HepG2 (cell line): ENCODE measurements around the gene C20orf96. TPM values are rescaled to one million over a fixed set of nuclear protein-coding genes. Genes with fewer than 3 reads are reported as not detected.
A peak's percentile ranks its signal among the peaks of the same experiment; 100 is the strongest.

ENCODE experiments used
- DR1 ChIP-seq: sonication (generic); formaldehyde crosslinking; IDR thresholded peaks from 2 replicates; pipeline ENCODE4 v1.8.0; 2021; ENCODE audit warnings: mild to moderate bottlenecking, missing genetic modification reagents, inconsistent platforms
- HMG20B ChIP-seq: conservative IDR thresholded peaks from 2 replicates; pipeline ENCODE4 v1.6.1; 2016; ENCODE audit warnings: missing genetic modification reagents, missing compliant biosample characterization
- IRF2 ChIP-seq: IDR thresholded peaks from 2 replicates; pipeline ENCODE4 v1.6.1; 2018; ENCODE audit warnings: missing genetic modification reagents, missing compliant biosample characterization
- SIX4 ChIP-seq: sonication (generic); formaldehyde crosslinking; IDR thresholded peaks from 2 replicates; pipeline ENCODE4 v1.4.0; 2020; ENCODE audit warnings: missing genetic modification reagents
- SKI ChIP-seq: fragments of 450-650 bp; IDR thresholded peaks from one replicate; pipeline ENCODE4 v1.6.1; 2018; ENCODE audit warnings: mild to moderate bottlenecking; ENCODE audit not compliant: partially characterized antibody
- ZBTB8A ChIP-seq: sonication (generic); formaldehyde crosslinking; IDR thresholded peaks from 2 replicates; pipeline ENCODE4 v1.4.0; 2020; ENCODE audit warnings: mild to moderate bottlenecking, low read depth, missing genetic modification reagents, borderline replicate concordance
- ZEB1 ChIP-seq: IDR thresholded peaks from 2 replicates; pipeline ENCODE4 v1.6.1; 2012; ENCODE audit warnings: mild to moderate bottlenecking, low read depth, inconsistent platforms; ENCODE audit not compliant: insufficient replicate concordance
- ZNF251 ChIP-seq: sonication (generic); formaldehyde crosslinking; IDR thresholded peaks from 2 replicates; pipeline ENCODE4 v1.9.0; 2021; ENCODE audit warnings: mild to moderate bottlenecking, missing genetic modification reagents
- ZNF382 ChIP-seq: sonication (generic); formaldehyde crosslinking; IDR thresholded peaks from 2 replicates; pipeline ENCODE4 v1.5.0; 2020; ENCODE audit warnings: missing genetic modification reagents, mild to moderate bottlenecking, borderline replicate concordance
- ZNF510 ChIP-seq: sonication (generic); formaldehyde crosslinking; IDR thresholded peaks from 2 replicates; pipeline ENCODE4 v1.4.0; 2020; ENCODE audit warnings: low read depth, mild to moderate bottlenecking, missing genetic modification reagents
- ZNF549 ChIP-seq: sonication (generic); formaldehyde crosslinking; IDR thresholded peaks from 2 replicates; pipeline ENCODE4 v1.5.0; 2020; ENCODE audit warnings: missing genetic modification reagents
- ZNF577 ChIP-seq: sonication (generic); formaldehyde crosslinking; IDR thresholded peaks from 2 replicates; pipeline ENCODE4 v1.4.0; 2020; ENCODE audit warnings: mild to moderate bottlenecking, low read depth, missing genetic modification reagents, borderline replicate concordance
- ZNF589 ChIP-seq: sonication (generic); formaldehyde crosslinking; conservative IDR thresholded peaks from 2 replicates; pipeline ENCODE4 v1.8.0; 2022; ENCODE audit warnings: mild to moderate bottlenecking, moderate library complexity, missing genetic modification reagents
- ZNF749 ChIP-seq: sonication (generic); formaldehyde crosslinking; IDR thresholded peaks from 2 replicates; pipeline ENCODE4 v1.8.0; 2022; ENCODE audit warnings: mild to moderate bottlenecking, missing genetic modification reagents, moderate library complexity, borderline replicate concordance
- polyA plus RNA-seq, 8 experiments: library from polyadenylated mRNA; depleted of rRNA in 3 of 8; stranded (reverse) in 7 of 8; unstranded in 1 of 8; fragments of >200 nt; fragmentation: Illumina TruSeq in 4 of 8; extraction: Trizol in 4 of 8; gene quantifications; 2 replicates each; pipeline versions ENCODE4 v1.2.1 to v1.2.3, GENCODE V29; 2011 to 2016; ENCODE audit warnings: low read depth in 4 of 8, missing spikeins in 1 of 8, mixed read lengths in 1 of 8; ENCODE audit not compliant: insufficient read depth in 1 of 8
- total RNA-seq, 5 experiments: library from RNA; depleted of rRNA; stranded (reverse); fragments of >200 nt; fragmentation: Illumina TruSeq; extraction: Trizol; gene quantifications; 2 replicates each; pipeline ENCODE4 v1.2.3, GENCODE V29; 2016; ENCODE audit warnings: low read depth in 1 of 5
- TF ChIP-seq, protein P1 (sequence below): sonication (generic); formaldehyde crosslinking; IDR thresholded peaks from 2 replicates; pipeline ENCODE4 v1.4.0; 2020; ENCODE audit warnings: missing genetic modification reagents
- TF ChIP-seq, protein P2 (sequence below): sonication (generic); formaldehyde crosslinking; conservative IDR thresholded peaks from 2 replicates; pipeline ENCODE4 v1.8.0; 2022; ENCODE audit warnings: missing genetic modification reagents
- TF ChIP-seq, protein P3 (sequence below): sonication (generic); formaldehyde crosslinking; IDR thresholded peaks from 2 replicates; pipeline ENCODE4 v1.8.0; 2022; ENCODE audit warnings: missing genetic modification reagents, mild to moderate bottlenecking, moderate library complexity, borderline replicate concordance
- TF ChIP-seq, protein P4 (sequence below): sonication (generic); formaldehyde crosslinking; conservative IDR thresholded peaks from 2 replicates; pipeline ENCODE4 v1.8.0; 2022; ENCODE audit warnings: mild to moderate bottlenecking, moderate library complexity, missing genetic modification reagents
- TF ChIP-seq, protein P5 (sequence below): sonication (generic); formaldehyde crosslinking; IDR thresholded peaks from 2 replicates; pipeline ENCODE4 v1.5.0; 2020; ENCODE audit warnings: missing genetic modification reagents

Gene C20orf96
- total and polyA plus RNA-seq, 2 of the 13 experiments (the other 11 are each of a cell fraction or from before 2014, with no cell fraction given): 3.8 to 20.6 TPM

DNA sequence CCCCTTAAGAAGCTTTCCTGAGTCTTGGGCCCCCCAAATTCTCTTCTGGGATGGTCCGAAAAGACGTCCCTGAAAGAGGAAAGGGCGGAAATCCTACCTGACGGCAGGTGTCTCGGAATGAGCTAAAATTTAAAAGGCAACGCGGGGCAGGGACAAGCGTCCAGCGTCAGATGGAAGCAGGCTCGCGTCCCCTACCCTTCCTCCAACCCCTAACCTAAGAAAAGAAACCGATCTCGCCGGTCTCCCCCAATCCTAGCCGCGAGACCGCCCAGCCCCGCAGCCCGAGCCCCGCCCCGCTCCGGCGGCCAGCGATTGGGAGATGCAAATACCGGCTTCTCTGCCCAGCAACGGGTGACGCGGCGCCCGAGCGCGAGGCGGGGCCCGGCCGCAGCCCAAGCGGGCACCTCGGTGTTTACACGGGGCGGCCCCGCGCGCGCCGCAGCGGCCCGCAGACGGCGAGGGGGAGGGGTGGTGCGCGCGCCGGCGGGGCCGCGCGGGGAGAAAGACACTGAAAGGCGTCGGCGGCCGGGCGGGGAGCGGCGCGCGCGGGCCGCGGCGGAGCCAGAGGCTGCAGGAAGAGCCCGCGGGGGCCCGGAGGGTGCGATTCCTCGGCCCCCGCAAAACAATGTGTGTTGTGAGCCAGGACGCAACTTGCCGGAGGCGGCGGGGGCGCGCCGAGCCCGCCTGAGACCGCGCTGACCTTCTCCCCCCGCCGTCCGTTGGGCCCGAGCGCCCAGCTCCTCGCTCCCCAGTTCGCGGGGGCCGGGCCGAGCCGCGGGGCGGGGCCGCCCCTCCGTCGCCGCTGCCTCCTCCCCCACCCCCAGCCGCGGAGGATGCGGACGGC is 34.7 kb upstream of the C20orf96 start, which contains the start of gene SOX12 (continued):
- TF ChIP-seq ZNF510 (CRISPR knock-in tag): no peak; the same call in 1 of the 2 replicates
- TF ChIP-seq, protein P1, sequence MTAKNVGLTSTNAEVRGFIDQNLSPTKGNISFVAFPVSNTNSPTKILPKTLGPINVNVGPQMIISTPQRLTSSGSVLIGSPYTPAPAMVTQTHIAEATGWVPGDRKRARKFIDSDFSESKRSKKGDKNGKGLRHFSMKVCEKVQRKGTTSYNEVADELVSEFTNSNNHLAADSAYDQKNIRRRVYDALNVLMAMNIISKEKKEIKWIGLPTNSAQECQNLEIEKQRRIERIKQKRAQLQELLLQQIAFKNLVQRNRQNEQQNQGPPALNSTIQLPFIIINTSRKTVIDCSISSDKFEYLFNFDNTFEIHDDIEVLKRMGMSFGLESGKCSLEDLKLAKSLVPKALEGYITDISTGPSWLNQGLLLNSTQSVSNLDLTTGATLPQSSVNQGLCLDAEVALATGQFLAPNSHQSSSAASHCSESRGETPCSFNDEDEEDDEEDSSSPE (CRISPR knock-in tag): peak; percentile 80
- TF ChIP-seq HMG20B (CRISPR knock-in tag): no peak
- no peak for TF ChIP-seq ZNF577 (CRISPR knock-in tag)
- TF ChIP-seq ZBTB8A (CRISPR knock-in tag): no peak; the same call in 1 of the 2 replicates
- TF ChIP-seq ZNF251: no peak
- peak; percentile 82; the same call in 1 of the 2 replicates for TF ChIP-seq ZNF749 (CRISPR knock-in tag)
- TF ChIP-seq SIX4: no peak; the same call in 1 of the 2 replicates
- TF ChIP-seq, protein P2, sequence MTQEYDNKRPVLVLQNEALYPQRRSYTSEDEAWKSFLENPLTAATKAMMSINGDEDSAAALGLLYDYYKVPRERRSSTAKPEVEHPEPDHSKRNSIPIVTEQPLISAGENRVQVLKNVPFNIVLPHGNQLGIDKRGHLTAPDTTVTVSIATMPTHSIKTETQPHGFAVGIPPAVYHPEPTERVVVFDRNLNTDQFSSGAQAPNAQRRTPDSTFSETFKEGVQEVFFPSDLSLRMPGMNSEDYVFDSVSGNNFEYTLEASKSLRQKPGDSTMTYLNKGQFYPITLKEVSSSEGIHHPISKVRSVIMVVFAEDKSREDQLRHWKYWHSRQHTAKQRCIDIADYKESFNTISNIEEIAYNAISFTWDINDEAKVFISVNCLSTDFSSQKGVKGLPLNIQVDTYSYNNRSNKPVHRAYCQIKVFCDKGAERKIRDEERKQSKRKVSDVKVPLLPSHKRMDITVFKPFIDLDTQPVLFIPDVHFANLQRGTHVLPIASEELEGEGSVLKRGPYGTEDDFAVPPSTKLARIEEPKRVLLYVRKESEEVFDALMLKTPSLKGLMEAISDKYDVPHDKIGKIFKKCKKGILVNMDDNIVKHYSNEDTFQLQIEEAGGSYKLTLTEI (CRISPR knock-in tag): no peak
- TF ChIP-seq, protein P3, sequence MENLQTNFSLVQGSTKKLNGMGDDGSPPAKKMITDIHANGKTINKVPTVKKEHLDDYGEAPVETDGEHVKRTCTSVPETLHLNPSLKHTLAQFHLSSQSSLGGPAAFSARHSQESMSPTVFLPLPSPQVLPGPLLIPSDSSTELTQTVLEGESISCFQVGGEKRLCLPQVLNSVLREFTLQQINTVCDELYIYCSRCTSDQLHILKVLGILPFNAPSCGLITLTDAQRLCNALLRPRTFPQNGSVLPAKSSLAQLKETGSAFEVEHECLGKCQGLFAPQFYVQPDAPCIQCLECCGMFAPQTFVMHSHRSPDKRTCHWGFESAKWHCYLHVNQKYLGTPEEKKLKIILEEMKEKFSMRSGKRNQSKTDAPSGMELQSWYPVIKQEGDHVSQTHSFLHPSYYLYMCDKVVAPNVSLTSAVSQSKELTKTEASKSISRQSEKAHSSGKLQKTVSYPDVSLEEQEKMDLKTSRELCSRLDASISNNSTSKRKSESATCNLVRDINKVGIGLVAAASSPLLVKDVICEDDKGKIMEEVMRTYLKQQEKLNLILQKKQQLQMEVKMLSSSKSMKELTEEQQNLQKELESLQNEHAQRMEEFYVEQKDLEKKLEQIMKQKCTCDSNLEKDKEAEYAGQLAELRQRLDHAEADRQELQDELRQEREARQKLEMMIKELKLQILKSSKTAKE: peak; percentile 56; the same call in 1 of the 2 replicates
- TF ChIP-seq ZNF549: no peak; the same call in 1 of the 2 replicates
- TF ChIP-seq ZNF589: no peak
- TF ChIP-seq, protein P4, sequence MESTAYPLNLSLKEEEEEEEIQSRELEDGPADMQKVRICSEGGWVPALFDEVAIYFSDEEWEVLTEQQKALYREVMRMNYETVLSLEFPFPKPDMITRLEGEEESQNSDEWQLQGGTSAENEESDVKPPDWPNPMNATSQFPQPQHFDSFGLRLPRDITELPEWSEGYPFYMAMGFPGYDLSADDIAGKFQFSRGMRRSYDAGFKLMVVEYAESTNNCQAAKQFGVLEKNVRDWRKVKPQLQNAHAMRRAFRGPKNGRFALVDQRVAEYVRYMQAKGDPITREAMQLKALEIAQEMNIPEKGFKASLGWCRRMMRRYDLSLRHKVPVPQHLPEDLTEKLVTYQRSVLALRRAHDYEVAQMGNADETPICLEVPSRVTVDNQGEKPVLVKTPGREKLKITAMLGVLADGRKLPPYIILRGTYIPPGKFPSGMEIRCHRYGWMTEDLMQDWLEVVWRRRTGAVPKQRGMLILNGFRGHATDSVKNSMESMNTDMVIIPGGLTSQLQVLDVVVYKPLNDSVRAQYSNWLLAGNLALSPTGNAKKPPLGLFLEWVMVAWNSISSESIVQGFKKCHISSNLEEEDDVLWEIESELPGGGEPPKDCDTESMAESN (CRISPR knock-in tag): no peak; the same call in 1 of the 2 replicates
- TF ChIP-seq SKI: peak; percentile 97
- peak; percentile 78 for TF ChIP-seq ZEB1
- TF ChIP-seq DR1: peak; percentile 43; the same call in 1 of the 2 replicates
- TF ChIP-seq ZNF382 (CRISPR knock-in tag): no peak
- no peak for TF ChIP-seq IRF2 (CRISPR knock-in tag)
- TF ChIP-seq, protein P5, sequence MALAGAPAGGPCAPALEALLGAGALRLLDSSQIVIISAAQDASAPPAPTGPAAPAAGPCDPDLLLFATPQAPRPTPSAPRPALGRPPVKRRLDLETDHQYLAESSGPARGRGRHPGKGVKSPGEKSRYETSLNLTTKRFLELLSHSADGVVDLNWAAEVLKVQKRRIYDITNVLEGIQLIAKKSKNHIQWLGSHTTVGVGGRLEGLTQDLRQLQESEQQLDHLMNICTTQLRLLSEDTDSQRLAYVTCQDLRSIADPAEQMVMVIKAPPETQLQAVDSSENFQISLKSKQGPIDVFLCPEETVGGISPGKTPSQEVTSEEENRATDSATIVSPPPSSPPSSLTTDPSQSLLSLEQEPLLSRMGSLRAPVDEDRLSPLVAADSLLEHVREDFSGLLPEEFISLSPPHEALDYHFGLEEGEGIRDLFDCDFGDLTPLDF (CRISPR knock-in tag): no peak
